ENCODE measurements around the gene AHCY. TPM values are rescaled to one million over a fixed set of nuclear protein-coding genes. Genes with fewer than 3 reads are reported as not detected.
"Not testable (repeated sequence)": the region's sequence is repeated elsewhere in the genome, so short reads cannot be mapped to it uniquely, and the experiment has no call there.

The AHCY gene
- total RNA-seq, 1 donor from 2014 or later = 120 TPM

DNA sequence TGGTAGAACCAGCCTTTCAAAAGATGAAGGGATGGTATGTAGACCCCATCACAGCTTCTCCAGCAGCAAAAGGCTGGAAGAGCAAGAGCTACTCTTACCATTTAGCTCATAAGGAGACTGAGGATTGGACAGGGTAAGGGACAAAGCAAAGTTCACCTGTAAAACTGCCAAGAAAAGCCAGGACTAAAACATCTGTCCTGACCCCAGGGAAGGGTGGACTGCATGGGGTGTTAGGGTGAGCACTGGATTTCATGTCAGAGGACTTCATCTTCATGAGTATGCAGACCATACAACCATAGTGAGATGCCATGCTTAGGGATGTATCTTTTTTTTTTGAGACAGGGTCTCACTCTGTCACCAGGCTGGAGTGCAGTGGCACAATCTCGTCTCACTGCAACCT, 19.3 kb downstream of the AHCY start:
- intact Hi-C loops (cut with micrococcal nuclease) = no loop called here

DNA sequence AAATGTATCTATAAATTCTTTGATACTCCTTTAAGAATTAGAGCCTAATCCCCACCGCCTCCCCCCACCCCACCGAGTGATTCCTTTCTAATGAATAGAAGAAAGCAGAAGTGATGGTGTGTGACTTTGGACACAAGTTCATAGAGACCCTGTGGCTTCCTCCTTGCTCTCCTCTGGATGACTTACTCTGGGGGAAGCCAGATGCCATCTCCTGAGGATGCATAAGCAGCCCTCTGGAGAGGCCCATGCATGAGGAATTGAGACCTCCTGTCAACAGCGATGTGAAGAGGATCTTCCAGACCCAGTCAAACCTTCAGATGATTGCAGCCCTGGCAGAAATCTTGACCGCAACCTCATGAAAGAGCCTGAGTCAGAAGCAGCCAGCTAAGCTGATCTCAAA, 21.1 kb downstream of the AHCY start:
- H3K36me3 Mint-ChIP-seq (ENCODE audit: low read depth) = peaks cover 70% of the 10 kb centered on the region
- no peaks in the 10 kb centered on the region for H3K9me3 Mint-ChIP-seq

More for the DNA sequence above, 19.3 kb downstream of the AHCY start:
- Mint-ChIP-seq H3K9me3 (no peaks in the 10 kb centered on the region), H3K36me3 (ENCODE audit: low read depth) (peaks cover 71% of the 10 kb centered on the region), H3K4me1 (ENCODE audit: low read depth) (no peaks in the 10 kb centered on the region), H3K4me3 (ENCODE audit: low read depth) (no peak overlapping the region), H3K27me3 (ENCODE audit: low read depth) (no peaks in the 10 kb centered on the region), H3K27ac (no peak overlapping the region)
- DNase-seq (ENCODE audit: low spot score) = no peak

DNA sequence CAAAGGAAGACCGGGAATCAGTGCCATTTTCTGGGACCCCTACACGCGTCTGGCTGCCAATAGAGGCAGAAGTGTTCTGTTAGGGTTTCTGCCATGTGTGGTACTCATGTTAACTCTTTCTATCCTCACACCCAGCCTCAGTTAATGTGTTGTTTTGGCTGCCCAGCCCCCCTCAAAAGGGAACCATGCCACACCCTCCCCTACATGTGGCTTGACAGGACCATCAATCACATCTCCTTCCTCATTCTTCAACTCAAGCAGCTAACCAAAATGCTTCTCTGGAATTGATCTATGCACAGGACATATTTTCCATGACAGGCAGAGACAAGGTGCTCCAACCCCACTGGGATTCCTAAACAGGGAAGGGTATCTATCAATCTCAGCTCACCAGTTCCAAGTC, 22.0 kb downstream of the AHCY start:
- Mint-ChIP-seq H3K27ac (no peak overlapping the region), H3K4me3 (ENCODE audit: low read depth) (no peak overlapping the region), H3K9me3 (no peaks in the 10 kb centered on the region), H3K4me1 (ENCODE audit: low read depth) (no peaks in the 10 kb centered on the region), H3K36me3 (ENCODE audit: low read depth) (peaks cover 68% of the 10 kb centered on the region), H3K27me3 (ENCODE audit: low read depth) (no peaks in the 10 kb centered on the region)
- intact Hi-C loops (cut with micrococcal nuclease) = no loop called here
- no peak for DNase-seq (ENCODE audit: low spot score)

More for the DNA sequence above, 21.1 kb downstream of the AHCY start:
- H3K27me3 Mint-ChIP-seq (ENCODE audit: low read depth) = no peaks in the 10 kb centered on the region
- intact Hi-C loops (cut with micrococcal nuclease) = no loop called here
- no peak overlapping the region for H3K4me3 Mint-ChIP-seq (ENCODE audit: low read depth)
- H3K27ac Mint-ChIP-seq = no peak overlapping the region
- H3K4me1 Mint-ChIP-seq (ENCODE audit: low read depth) = no peaks in the 10 kb centered on the region
- no peak for DNase-seq (ENCODE audit: low spot score)

DNA sequence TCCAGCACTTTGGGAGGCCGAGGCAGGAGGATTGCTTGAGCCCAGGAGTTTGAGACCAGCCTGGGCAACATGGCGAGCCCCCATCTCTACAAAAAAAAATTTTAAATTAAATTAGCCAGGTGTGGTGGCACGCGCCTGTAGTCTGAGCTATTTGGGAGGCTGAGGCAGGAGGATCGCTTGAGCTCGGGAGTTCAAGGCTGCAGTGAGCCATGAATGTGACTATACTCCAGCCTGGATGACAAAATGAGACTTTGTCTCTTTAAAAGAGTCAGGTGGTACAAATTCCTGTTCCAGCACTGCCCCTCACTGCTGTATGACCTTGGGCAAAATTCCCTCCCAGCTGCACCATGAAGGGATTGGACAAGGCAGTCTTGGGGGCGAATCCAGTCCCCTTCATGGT, 28.5 kb downstream of the AHCY start:
- Mint-ChIP-seq H3K4me1 (ENCODE audit: low read depth) (peaks cover 3% of the 10 kb centered on the region), H3K27me3 (ENCODE audit: low read depth) (no peaks in the 10 kb centered on the region), H3K9me3 (no peaks in the 10 kb centered on the region), H3K4me3 (ENCODE audit: low read depth) (no peak overlapping the region), H3K36me3 (ENCODE audit: low read depth) (peaks cover 47% of the 10 kb centered on the region), H3K27ac (no peak overlapping the region)
- intact Hi-C loops (cut with micrococcal nuclease) = no loop called here
- no peak for DNase-seq (ENCODE audit: low spot score)

DNA sequence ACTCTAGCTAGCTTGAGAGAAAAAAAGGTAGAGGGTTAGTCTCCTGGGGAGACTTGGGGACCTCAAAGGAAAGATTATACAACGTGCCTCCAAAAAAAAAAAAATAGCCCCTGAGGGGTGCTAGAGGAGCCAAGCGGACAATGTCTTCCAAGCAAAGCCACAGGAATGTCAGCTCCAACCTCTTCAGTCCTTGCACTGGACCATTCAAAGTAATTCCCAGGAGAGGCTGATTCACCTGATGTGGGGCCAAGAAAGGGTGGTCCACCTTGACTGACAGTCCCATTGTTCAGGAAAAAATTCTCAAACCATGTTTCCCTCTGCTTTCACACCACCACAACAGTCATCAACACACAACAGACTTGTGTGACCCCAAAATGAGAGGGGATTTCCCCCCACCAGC, 31.2 kb downstream of the AHCY start:
- DNase-seq (ENCODE audit: low spot score) = no peak
- peaks cover 5% of the 10 kb centered on the region for H3K4me1 Mint-ChIP-seq (ENCODE audit: low read depth)
- H3K27ac Mint-ChIP-seq = no peak overlapping the region
- peaks cover 30% of the 10 kb centered on the region for H3K36me3 Mint-ChIP-seq (ENCODE audit: low read depth)
- H3K27me3 Mint-ChIP-seq (ENCODE audit: low read depth) = no peaks in the 10 kb centered on the region
- no peak overlapping the region for H3K4me3 Mint-ChIP-seq (ENCODE audit: low read depth)
- intact Hi-C loops (cut with micrococcal nuclease) = no loop called here
- no peaks in the 10 kb centered on the region for H3K9me3 Mint-ChIP-seq

DNA sequence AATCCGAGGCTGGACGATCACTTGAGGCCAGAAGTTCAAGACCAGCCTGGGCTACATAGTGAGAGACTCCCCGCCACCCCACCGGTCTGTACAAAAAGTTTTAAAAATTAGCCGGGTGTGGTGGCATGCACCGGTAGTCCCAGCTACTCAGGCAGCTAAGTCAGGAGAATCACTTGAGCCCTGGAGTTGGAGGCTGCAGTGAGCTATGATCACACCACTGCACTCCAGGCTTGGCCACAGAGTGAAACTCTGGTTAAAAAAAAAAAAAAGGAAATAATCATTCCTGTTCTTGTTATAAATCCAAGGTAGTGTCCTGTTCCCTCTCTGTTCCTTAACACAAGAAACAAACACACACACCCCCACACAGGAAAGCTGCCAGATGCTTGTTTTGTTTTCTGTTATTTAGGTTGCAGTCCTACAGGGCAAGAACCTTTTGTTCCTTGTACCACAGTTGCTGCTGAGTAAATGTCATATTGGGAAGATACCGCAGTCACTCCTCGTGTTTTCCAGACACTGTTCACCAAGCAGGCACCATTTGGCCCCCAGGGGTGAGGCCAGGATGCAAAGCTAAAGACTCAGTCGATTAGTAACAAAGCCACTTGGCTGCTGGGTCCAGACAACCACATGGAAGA, 33.0 kb downstream of the AHCY start:
- H3K9me3 Mint-ChIP-seq = no peaks in the 10 kb centered on the region
- no peaks in the 10 kb centered on the region for H3K27me3 Mint-ChIP-seq (ENCODE audit: low read depth)
- H3K27ac Mint-ChIP-seq = no peak overlapping the region
- peaks cover 5% of the 10 kb centered on the region for H3K4me1 Mint-ChIP-seq (ENCODE audit: low read depth)
- DNase-seq (ENCODE audit: low spot score) = no peak
- peaks cover 22% of the 10 kb centered on the region for H3K36me3 Mint-ChIP-seq (ENCODE audit: low read depth)
- H3K4me3 Mint-ChIP-seq (ENCODE audit: low read depth) = no peak overlapping the region
- intact Hi-C loops (cut with micrococcal nuclease) = no loop called here

DNA sequence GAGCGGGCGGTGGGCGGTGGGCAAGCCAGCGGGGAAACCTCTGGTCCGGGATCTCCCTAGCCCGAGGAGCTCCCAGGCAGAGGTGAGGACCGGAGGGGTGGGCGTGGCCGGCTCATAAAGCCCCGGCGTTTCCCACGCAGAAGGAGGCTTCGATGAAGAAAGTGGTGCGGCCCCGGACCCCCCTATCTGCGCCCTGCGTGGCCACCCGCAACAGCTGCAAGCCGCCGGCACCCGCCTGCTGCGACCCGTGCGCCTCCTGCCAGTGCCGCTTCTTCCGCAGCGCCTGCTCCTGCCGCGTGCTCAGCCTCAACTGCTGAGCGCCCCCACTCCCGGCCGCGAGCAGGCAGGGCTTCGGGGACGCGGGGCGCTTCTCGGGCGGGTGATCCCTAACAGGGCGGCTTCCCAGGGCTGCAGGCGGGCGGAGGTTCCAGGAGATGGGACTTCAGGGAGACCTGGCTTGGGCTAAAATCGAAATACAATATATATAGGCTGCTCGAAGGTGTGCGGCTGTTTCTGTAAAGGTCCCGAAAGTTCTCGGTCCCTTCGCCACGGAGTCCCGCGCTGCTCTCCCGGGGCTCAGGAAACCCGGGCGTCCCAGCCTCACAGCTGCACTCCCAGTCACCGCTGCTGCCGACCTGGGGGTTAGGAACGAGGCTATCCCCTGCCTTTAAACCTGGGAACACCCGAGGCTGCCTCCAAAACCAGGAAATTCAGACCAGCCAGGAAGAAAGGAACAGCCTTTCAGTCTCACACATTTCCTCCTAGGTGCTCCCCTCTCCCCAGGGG, 34.1 kb downstream of the AHCY start:
- H3K36me3 Mint-ChIP-seq (ENCODE audit: low read depth) = peaks cover 16% of the 10 kb centered on the region
- H3K4me3 Mint-ChIP-seq (ENCODE audit: low read depth) = no peak overlapping the region
- DNase-seq (ENCODE audit: low spot score) = no peak
- intact Hi-C loops (cut with micrococcal nuclease) = no loop called here
- no peaks in the 10 kb centered on the region for H3K9me3 Mint-ChIP-seq
- H3K27ac Mint-ChIP-seq = no peak overlapping the region
- no peaks in the 10 kb centered on the region for H3K27me3 Mint-ChIP-seq (ENCODE audit: low read depth)
- peaks cover 5% of the 10 kb centered on the region for H3K4me1 Mint-ChIP-seq (ENCODE audit: low read depth)

DNA sequence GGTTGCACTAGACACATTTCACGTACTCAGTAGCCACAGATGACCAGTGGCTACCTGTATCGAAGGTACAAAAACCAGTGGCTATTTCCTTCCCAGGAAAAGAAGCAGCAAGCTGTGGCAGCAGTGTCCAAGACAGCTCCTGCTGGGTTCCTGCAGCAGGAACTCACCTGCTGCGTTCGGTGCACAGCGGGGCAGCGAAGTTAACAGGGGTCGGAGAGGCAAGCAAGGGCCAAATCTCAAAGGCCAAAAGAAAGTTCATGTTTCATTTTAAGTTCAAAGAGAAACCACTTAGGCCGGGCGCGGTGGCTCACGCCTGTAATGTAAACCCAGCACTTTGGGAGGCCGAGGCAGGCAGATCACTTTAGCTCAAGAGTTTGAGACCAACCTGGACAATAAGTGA, 35.0 kb downstream of the AHCY start:
- intact Hi-C loops (cut with micrococcal nuclease) = no loop called here
- H3K27ac Mint-ChIP-seq = no peak overlapping the region
- no peak overlapping the region for H3K4me3 Mint-ChIP-seq (ENCODE audit: low read depth)
- DNase-seq (ENCODE audit: low spot score) = no peak
- H3K27me3 Mint-ChIP-seq (ENCODE audit: low read depth) = no peaks in the 10 kb centered on the region
- H3K36me3 Mint-ChIP-seq (ENCODE audit: low read depth) = peaks cover 8% of the 10 kb centered on the region
- peaks cover 5% of the 10 kb centered on the region for H3K4me1 Mint-ChIP-seq (ENCODE audit: low read depth)
- no peaks in the 10 kb centered on the region for H3K9me3 Mint-ChIP-seq

DNA sequence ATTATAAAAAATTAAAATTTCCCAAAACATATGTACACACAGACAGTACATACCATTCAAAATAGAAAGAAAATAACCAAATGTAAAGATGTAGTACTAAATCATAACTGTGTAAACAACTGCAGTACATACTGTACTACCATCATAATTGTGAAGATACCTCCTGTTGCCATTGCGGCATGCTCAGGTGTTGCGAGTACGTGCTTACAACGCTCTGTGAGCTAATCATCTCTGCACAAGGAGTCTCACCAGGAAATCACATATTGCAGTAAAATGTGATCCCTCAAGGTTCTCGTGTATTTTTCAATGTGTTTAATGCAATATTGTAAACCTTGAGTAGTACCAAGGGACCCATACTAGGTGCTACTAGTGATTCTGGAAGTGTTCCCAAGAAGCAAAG, 39.0 kb downstream of the AHCY start:
- intact Hi-C loops (cut with micrococcal nuclease) = no loop called here

DNA sequence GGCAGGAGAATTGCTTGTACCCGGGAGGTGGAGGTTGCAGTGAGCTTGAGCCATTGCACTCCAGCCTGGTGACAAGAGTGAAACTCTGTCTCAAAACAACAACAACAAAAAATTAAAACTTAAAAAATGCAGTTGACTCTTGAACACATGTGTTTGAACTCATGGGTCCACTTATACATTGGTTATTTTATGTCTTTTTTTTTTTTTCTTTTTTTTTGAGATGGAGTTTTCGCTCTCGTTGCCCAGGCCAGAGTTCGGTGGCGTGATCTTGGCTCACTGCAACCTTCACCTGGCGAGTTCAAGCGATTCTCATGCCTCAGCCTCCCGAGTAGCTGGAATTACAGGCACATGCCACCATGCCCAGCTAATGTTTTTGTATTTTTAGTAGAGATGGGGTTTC, 39.7 kb downstream of the AHCY start:
- H3K27me3 Mint-ChIP-seq (ENCODE audit: low read depth); DNase-seq (ENCODE audit: low spot score); H3K9me3 Mint-ChIP-seq; H3K4me3 Mint-ChIP-seq (ENCODE audit: low read depth); H3K27ac Mint-ChIP-seq; H3K36me3 Mint-ChIP-seq (ENCODE audit: low read depth); intact Hi-C loops (cut with micrococcal nuclease); H3K4me1 Mint-ChIP-seq (ENCODE audit: low read depth): not testable (repeated sequence)

More for the DNA sequence above, 39.0 kb downstream of the AHCY start:
- peaks cover 4% of the 10 kb centered on the region for H3K36me3 Mint-ChIP-seq (ENCODE audit: low read depth)
- H3K27ac Mint-ChIP-seq = no peak overlapping the region
- H3K4me3 Mint-ChIP-seq (ENCODE audit: low read depth) = no peak overlapping the region
- DNase-seq (ENCODE audit: low spot score) = no peak
- H3K9me3 Mint-ChIP-seq = no peaks in the 10 kb centered on the region
- no peaks in the 10 kb centered on the region for H3K27me3 Mint-ChIP-seq (ENCODE audit: low read depth)
- H3K4me1 Mint-ChIP-seq (ENCODE audit: low read depth) = peaks cover 2% of the 10 kb centered on the region

DNA sequence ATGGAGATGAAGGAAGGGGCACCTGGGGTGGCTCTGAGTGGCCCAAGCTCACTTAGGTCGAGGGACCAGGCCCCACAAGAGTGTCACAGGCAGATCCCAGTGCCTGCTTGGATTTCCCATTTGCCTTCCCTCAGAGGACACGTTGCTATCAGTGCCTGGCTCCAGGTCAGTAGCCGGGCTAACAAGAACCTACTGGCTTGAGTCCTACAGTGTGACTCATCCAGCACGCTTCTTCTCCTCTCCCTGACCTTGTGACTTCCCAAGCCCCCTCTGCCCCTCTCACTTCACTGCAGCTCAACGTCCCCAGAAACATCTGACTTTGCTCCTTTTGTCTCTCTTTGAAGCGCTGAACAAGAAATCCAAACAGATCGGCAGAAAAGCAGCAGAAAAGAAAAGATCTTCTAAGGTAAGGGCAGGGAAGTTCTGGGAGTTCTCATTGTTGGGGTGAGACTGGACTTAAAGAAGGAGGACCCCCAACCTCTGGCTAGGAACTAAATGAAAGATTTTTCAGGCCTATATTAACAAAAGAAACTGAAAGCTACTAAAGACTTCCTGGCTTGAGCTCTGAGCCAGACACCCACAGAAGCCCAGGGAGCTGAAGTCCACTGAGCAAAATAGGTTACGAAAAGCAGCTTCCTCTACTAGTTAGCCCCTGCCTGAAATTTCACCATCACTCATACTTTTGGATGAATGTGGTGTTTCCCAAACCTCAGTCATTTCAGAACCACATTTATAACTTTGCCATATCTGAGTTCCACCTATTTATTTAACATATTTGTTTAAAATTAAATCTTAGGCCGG, 40.5 kb downstream of the AHCY start:
- no peaks in the 10 kb centered on the region for H3K36me3 Mint-ChIP-seq (ENCODE audit: low read depth)
- H3K9me3 Mint-ChIP-seq = no peaks in the 10 kb centered on the region
- no peaks in the 10 kb centered on the region for H3K27me3 Mint-ChIP-seq (ENCODE audit: low read depth)
- peaks cover 2% of the 10 kb centered on the region for H3K4me1 Mint-ChIP-seq (ENCODE audit: low read depth)
- DNase-seq (ENCODE audit: low spot score) = no peak
- no peak overlapping the region for H3K4me3 Mint-ChIP-seq (ENCODE audit: low read depth)
- intact Hi-C loops (cut with micrococcal nuclease) = no loop called here
- no peak overlapping the region for H3K27ac Mint-ChIP-seq

DNA sequence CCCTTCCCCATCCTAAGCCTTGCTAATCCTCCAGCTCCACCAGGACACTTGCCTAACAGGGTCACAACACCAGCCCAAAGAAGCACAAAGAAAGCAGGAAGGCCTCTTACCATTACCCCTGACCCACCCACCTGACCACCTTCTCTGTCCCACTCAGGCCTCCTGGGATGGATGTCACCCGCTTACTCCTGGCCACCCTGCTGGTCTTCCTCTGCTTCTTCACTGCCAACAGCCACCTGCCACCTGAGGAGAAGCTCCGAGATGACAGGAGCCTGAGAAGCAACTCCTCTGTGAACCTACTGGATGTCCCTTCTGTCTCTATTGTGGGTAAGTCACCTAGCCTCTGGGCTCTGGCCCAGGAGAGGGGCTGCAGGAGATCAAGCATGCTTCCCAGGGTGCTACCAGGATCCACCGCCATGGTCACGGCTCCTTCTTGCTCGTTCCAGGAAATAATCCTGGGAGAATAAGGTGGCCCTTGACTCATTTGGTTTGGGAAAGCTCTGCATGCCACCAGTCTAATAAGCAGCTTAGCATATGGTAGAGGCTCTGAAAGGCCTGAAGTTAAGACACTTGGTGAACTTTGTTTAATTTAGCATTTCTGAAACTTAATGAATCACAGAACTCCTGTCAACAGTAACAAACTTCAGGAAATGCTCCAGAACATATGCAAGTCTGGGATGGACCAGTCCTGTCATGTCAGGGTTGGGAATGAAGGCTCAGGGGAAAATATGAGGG, 42.8 kb downstream of the AHCY start:
- no peak overlapping the region for H3K4me3 Mint-ChIP-seq (ENCODE audit: low read depth)

More for the DNA sequence above, 42.8 kb downstream of the AHCY start:
- Mint-ChIP-seq H3K4me1 (ENCODE audit: low read depth) (peaks cover 2% of the 10 kb centered on the region), H3K27ac (peak overlapping the region; percentile 45), H3K9me3 (no peaks in the 10 kb centered on the region), H3K36me3 (ENCODE audit: low read depth) (no peaks in the 10 kb centered on the region), H3K27me3 (ENCODE audit: low read depth) (no peaks in the 10 kb centered on the region)
- intact Hi-C loops (cut with micrococcal nuclease) = no loop called here
- DNase-seq (ENCODE audit: low spot score) = no peak

Data from activated T-helper 2 cell treated with anti-CD3 and anti-CD28 coated beads, Interferon-gamma antibody, Interleukin-2, Interleukin-4, amounts not matched to agents 10 μg/mL and 5 μg/mL and 100 μg/mL, durations not matched to agents 14 hours and 24 hours and 36 hours (primary cell).